GM21528 (cell line): ENCODE results near the gene SLC6A14.

Source experiments
- ATAC-seq: cut with Tn5 transposase; IDR thresholded peaks from one replicate; pipeline ENCODE4 v1.9.1; 2021; ENCODE audit warnings: mild to moderate bottlenecking, moderate library complexity; ENCODE audit not compliant: unreplicated experiment, low FRiP score

The SLC6A14 gene, protein sequence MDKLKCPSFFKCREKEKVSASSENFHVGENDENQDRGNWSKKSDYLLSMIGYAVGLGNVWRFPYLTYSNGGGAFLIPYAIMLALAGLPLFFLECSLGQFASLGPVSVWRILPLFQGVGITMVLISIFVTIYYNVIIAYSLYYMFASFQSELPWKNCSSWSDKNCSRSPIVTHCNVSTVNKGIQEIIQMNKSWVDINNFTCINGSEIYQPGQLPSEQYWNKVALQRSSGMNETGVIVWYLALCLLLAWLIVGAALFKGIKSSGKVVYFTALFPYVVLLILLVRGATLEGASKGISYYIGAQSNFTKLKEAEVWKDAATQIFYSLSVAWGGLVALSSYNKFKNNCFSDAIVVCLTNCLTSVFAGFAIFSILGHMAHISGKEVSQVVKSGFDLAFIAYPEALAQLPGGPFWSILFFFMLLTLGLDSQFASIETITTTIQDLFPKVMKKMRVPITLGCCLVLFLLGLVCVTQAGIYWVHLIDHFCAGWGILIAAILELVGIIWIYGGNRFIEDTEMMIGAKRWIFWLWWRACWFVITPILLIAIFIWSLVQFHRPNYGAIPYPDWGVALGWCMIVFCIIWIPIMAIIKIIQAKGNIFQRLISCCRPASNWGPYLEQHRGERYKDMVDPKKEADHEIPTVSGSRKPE

DNA sequence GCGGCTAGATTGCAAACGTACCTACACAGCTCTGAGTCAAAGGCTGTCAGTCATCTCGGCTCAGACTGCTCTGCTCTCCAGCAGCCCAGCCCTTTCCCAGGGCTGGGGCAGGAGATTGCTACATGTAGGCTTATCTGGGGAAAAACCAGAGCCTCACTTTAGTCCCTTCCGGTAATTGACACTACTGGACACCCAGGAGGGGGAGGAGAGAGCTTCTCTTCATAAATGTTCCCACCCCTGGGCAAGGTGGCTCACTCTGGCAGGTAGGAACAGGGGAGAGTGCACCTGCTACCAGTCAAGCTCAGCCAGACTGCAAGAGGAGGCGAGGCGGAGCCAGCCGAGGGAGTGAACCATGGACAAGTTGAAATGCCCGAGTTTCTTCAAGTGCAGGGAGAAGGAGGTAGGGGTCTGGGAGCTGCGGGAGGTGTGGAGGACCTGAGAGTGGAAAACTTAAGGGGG lies at the start of gene SLC6A14:
SLC6A14 (plus strand) TSS at position 249 of the 459 bp plus-strand sequence; CDS start at position 353, 104 bp downstream.
- no peak for ATAC-seq

GRCh38 chrX:116395752-116396151 lies 40.7 kb upstream of the SLC6A14 start:
- ATAC-seq, result no peak

- no peak for ATAC-seq
These were observed 36.7 kb upstream of the SLC6A14 start for GRCh38 chrX:116399681-116400080.

DNA sequence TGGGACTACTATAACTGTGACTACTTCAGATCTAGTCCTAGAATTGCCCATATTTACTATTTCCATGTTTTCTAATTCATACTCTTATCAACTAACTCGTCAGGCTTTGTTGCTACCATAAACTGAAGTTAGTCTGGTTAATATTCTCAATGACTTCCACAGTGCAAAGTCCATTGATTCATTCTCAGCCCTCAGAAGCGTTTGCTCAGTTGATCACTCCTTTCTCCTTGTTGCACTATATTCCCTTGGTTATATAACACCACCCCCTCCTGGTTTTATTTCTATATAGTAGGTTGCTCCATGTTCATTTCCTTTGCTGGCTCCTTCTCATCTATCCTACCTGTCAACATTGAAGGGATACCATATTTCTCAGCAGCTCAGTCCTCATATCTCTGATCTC lies 27.2 kb upstream of the SLC6A14 start:
- ATAC-seq, result no peak

- ATAC-seq, result no peak
These were observed 23.1 kb upstream of the SLC6A14 start for GRCh38 chrX:116413273-116413672.

DNA sequence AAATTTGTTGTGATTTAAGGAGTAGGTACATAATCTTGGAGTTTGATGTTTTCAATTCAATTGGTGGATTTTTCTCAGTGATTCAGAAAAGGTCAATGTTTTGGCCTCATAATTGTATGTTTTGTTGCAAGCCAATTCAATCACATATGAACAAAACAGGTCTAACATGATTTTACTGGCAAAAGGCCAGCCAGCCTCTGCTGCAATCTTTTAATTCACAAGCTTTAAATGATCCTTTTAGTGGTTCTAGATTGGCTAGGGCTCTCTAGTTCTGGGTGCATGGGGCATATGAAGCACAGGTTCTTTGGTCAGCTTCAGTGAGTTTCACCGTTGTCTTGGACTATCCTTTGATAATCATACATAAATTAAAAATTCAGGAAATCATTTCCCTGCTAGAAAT lies 19.2 kb upstream of the SLC6A14 start:
- ATAC-seq, result no peak

GRCh38 chrX:116417968-116418367 lies 18.4 kb upstream of the SLC6A14 start:
- no peak for ATAC-seq

DNA sequence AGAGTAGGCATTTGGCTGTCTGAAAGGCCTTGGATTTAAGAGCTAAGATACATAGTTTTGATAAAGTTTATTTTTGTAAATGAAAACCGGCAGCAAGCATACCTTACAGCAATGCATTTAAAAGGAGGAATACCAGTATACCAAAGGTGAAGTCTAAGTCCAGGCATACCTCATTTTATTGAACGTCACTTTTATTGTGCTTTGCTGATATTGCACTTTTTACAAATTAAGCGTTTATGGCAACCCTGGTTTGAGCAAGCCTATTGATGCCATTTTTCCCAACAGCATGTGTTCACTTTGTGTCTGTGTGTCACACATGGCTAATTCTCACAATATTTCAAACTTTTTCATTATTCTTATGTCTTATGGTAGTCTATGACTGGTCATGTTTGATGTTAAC lies 8.4 kb upstream of the SLC6A14 start:
- no peak for ATAC-seq

DNA sequence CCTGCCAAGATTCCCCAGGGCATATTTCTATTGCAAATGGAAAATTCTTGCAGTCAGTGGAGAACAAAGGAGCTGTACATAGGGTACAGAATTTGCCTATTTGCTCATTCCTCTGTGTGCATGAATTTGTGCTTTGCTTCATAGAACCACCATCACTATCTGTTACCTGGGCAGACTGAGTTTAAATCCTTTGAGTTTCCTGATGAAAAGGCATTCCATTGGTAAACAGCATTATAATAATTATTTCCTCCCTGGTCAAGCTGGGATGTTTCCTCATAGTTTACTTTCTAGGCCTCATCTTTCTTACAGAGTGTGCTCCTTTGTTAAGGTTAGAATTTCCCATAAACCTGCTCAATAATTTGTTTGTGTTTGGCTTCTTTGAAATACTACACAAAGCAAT lies 809 bp upstream of the SLC6A14 start:
- ATAC-seq, result no peak

GRCh38 chrX:116449156-116449555 lies 12.8 kb downstream of the SLC6A14 start:
- no peak for ATAC-seq

- ATAC-seq, result no peak
These were observed 26.4 kb downstream of the SLC6A14 start, which contains the start of gene CT83 for GRCh38 chrX:116462822-116463221. Gene CT83 (minus strand): TSS chrX:116462976. CDS start chrX:116462856, 120 bp downstream.

DNA sequence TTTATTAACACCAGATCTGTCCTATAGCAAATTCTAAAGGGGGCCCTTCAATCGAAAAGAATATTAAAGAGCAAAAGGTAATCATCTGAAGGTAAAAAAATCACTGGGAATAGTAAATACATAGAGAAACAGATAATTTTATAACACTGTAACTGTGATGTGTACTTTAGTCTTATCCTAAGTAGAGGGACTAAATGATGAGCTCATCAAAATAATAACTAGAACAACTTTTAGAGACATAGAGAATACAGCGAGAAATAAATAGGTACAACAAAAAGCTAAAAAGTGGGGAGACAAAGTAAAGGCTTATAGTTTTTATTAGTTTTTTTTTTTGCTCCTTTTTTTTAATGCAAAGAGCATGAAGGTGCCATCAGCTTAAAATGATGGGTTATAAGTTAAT lies 43.7 kb downstream of the SLC6A14 start:
- ATAC-seq, result no peak

DNA sequence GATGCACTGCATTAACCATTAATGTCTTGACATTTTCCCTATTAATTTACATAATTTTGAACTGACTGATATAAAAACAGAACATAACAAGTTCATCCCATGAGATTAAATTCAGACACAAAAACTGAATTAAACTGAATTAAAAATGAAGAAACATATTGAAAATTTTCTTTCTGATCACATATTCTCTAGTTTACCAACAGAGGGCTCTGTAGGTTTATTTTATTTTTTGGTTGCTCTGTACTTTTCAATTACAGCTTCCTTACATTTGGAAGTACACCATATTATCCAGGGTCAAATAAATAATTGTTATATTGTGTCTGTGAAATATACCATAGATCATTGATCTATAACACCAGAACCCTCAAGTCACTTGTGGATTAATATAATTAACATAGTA lies 53.7 kb downstream of the SLC6A14 start:
- ATAC-seq, result no peak

- ATAC-seq, result no peak
These were observed 56.9 kb downstream of the SLC6A14 start for GRCh38 chrX:116493271-116493670.

DNA sequence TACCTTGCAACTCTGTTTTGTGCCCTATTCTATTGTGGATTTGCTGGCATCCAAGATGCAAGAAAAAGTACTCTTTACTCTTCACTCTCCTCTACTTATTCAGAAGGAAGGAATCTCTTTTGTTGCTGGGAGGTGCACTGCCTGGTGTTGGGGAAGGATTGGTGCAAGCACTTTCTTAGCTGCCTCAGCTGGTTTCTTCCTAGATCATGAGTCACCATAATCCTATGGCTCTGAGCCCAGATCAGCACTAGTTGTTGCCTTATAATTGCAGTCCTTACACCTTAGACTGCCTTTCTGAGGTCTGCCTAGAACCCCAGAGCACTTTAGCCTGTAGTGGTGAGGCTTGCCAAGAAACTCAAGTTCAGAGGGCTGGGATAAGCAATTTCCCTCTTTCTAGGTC lies 63.4 kb downstream of the SLC6A14 start:
- ATAC-seq, result no peak
